Adrenal gland (tissue), 5 donors: ENCODE results near the gene KRTAP5-11.

Experiments
- CTCF ChIP-seq, 6 experiments: fragments of 450-650 bp in 4 of 6; fragments of 200-600 bp in 2 of 6; sonication (generic) in 1 of 6; IDR thresholded peaks; 1 replicate in 5 of 6; 2 replicates in 1 of 6; pipeline versions ENCODE4 v1.5.1 to v1.8.0; 2016 to 2021; ENCODE audit warnings: antibody characterized with exemption in 6 of 6, mild to moderate bottlenecking in 2 of 6, moderate library complexity in 1 of 6
- POLR2A ChIP-seq, 2 donors: fragments of 450-650 bp; IDR thresholded peaks; one replicate each; pipeline ENCODE4 v1.6.1; 2017; ENCODE audit warnings: antibody characterized with exemption in 2 of 2, mild to moderate bottlenecking in 2 of 2, moderate library complexity in 1 of 2
- donor health status: DM: no; HTN: no; CAD: no.

- TF ChIP-seq CTCF (IDR thresholded peaks at IDR 0.05) (no peak), POLR2A (IDR thresholded peaks at IDR 0.05) (no peak)
These were observed 6.8 kb downstream of the KRTAP5-11 start for GRCh38 chr11:71575723-71576424.
